Omental fat pad (tissue), 4 donors: ENCODE results near the gene AQP3. TPM values are rescaled to one million over a fixed set of nuclear protein-coding genes. Genes with fewer than 3 reads are reported as not detected.
"Not testable (repeated sequence)": the region's sequence is repeated elsewhere in the genome, so short reads cannot be mapped to it uniquely, and the experiment has no call there.

ENCODE experiments used
- ATAC-seq: fragments of 150-250 bp; one replicate; pipeline ENCODE4 v1.9.1; 2016; ENCODE audit warnings: mild to moderate bottlenecking, moderate library complexity; ENCODE audit not compliant: low FRiP score
- DNase-seq: peaks from one replicate; pipeline ENCODE4 v3.0.0-alpha.2; 2019; ENCODE audit warnings: low spot score
- small RNA-seq: library from RNA; depleted of rRNA; stranded (forward); fragments of <200 nt; gene quantifications from one replicate; pipeline ENCODE3, GENCODE V24; 2016
- total RNA-seq, 4 donors: library from RNA; depleted of rRNA; stranded (reverse); fragments of >200 nt; gene quantifications; one replicate each; pipeline ENCODE4 v1.1.0, GENCODE V29; 2016
- TF ChIP-seq, protein P1 (sequence below), 3 donors: fragments of 450-650 bp; IDR thresholded peaks; one replicate each; pipeline ENCODE4 v1.5.1; 2016 to 2017; ENCODE audit warnings: antibody characterized with exemption in 3 of 3, mild to moderate bottlenecking in 3 of 3, moderate library complexity in 2 of 3

AQP3 gene
- total RNA-seq, 4 donors from 2014 or later = 9.9 to 139 (median 46.3) TPM

DNA sequence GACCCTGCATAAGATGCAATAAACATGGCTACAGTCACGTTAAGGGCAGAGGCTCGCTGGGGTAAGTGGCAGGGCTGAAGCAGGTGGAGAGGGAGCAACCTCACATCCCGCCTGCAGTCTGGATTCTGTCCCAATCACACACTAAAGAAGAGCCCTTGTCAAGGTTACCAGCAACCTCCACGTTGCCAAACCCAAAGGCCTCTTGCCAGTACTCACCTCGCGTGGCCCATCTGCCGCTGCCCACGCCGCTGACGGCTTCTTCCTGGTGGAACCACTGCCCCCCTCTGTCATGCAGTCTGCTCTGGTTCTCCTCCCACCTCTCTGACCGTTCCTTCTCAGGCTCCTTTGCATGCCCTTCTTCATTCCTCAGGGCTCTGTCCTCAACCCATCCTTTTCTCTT, 53.8 kb downstream of the AQP3 start:
- DNase-seq (no peak), ATAC-seq (no peak)
- TF ChIP-seq, protein P1, sequence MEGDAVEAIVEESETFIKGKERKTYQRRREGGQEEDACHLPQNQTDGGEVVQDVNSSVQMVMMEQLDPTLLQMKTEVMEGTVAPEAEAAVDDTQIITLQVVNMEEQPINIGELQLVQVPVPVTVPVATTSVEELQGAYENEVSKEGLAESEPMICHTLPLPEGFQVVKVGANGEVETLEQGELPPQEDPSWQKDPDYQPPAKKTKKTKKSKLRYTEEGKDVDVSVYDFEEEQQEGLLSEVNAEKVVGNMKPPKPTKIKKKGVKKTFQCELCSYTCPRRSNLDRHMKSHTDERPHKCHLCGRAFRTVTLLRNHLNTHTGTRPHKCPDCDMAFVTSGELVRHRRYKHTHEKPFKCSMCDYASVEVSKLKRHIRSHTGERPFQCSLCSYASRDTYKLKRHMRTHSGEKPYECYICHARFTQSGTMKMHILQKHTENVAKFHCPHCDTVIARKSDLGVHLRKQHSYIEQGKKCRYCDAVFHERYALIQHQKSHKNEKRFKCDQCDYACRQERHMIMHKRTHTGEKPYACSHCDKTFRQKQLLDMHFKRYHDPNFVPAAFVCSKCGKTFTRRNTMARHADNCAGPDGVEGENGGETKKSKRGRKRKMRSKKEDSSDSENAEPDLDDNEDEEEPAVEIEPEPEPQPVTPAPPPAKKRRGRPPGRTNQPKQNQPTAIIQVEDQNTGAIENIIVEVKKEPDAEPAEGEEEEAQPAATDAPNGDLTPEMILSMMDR (IDR thresholded peaks at IDR 0.05) = no peak

- ATAC-seq, DNase-seq: not testable (repeated sequence)
These were observed 54.8 kb downstream of the AQP3 start for GRCh38 chr9:33392591-33393021.

Small RNAs within 50 kb of the gene (small RNA-seq; reads per million reads assigned to genes)
- gene AL356218.2 (not detected), gene MIR6851 (not detected)

Other genes with a start within 250 kb of the AQP3 start
- not detected for gene SPINK4, start 207.4 kb downstream of the AQP3 start, total RNA-seq
- 10 to 100 TPM; 52.5 to 93.7 (median 66.2) TPM for gene BAG1, start 182.9 kb downstream of the AQP3 start, total RNA-seq
- 10 to 100 TPM; 39.5 to 60.4 (median 56.0) TPM for gene CHMP5, start 182.5 kb downstream of the AQP3 start, total RNA-seq
- gene NFX1, start 157.1 kb downstream of the AQP3 start, total RNA-seq = 10 to 100 TPM; 31.4 to 37.4 (median 34.9) TPM
- gene AQP7, start 45.0 kb downstream of the AQP3 start, total RNA-seq = 100 to 1,000 TPM; 128 to 466 (median 169) TPM
- gene NOL6, start 26.3 kb upstream of the AQP3 start, total RNA-seq = 10 to 100 TPM; 19.1 to 76.7 (median 21.4) TPM
- gene ANKRD18B, start 76.7 kb upstream of the AQP3 start, total RNA-seq = not detected